Spleen (tissue), 7 donors: ENCODE measurements around the gene BABAM2.

Experiments used
- POLR2AphosphoS5 ChIP-seq, 3 donors: sonication (generic); formaldehyde crosslinking; IDR thresholded peaks; one replicate each; pipeline ENCODE4 v1.5.1; 2017; ENCODE audit warnings: antibody characterized with exemption in 3 of 3
- TF ChIP-seq, protein P1 (sequence below), 11 experiments: fragments of 200-600 bp in 7 of 11; fragments of 450-650 bp in 4 of 11; sonication (generic) in 4 of 11; IDR thresholded peaks in 8 of 11; conservative IDR thresholded peaks in 3 of 11; 1 replicate in 7 of 11; 2 replicates in 4 of 11; pipeline versions ENCODE4 v1.4.0 to v1.8.0; 2016 to 2021; ENCODE audit warnings: antibody characterized with exemption in 11 of 11, inconsistent platforms in 4 of 11, mild to moderate bottlenecking in 1 of 11
- donor health status: DM: no; HTN: no; CAD: no; lungs with moderate emphysema.
- donor health status: DM: no; HTN: no; CAD: no.
- donor health status: DM: no; HTN: no; CAD: no.

DNA sequence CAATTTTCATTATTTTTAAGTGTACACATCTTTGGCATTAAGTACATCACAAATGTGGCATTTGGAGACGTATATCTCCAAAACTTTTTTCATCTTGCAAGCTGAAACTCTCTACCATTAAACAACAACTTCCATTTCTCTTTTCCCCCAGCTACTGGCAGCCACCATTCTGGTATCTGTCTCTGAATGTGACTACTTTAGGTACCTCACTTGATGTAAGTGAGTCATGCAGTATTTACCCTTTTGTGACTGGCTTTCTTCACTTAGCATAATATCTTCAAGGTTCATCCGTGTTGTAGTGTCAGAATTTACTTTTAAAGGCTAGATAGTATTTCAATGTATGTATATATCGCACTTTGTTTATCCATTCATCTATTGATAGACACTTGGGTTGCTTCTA is 17.0 kb downstream of the BABAM2 start:
- TF ChIP-seq, protein P1, sequence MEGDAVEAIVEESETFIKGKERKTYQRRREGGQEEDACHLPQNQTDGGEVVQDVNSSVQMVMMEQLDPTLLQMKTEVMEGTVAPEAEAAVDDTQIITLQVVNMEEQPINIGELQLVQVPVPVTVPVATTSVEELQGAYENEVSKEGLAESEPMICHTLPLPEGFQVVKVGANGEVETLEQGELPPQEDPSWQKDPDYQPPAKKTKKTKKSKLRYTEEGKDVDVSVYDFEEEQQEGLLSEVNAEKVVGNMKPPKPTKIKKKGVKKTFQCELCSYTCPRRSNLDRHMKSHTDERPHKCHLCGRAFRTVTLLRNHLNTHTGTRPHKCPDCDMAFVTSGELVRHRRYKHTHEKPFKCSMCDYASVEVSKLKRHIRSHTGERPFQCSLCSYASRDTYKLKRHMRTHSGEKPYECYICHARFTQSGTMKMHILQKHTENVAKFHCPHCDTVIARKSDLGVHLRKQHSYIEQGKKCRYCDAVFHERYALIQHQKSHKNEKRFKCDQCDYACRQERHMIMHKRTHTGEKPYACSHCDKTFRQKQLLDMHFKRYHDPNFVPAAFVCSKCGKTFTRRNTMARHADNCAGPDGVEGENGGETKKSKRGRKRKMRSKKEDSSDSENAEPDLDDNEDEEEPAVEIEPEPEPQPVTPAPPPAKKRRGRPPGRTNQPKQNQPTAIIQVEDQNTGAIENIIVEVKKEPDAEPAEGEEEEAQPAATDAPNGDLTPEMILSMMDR (IDR thresholded peaks at IDR 0.05 in 8 of 11, conservative IDR thresholded peaks at IDR 0.05 in 3 of 11) = no peak
- TF ChIP-seq POLR2AphosphoS5 (IDR thresholded peaks at IDR 0.05) = no peak
